ENCODE results near the gene NETO1.

NETO1 gene

DNA sequence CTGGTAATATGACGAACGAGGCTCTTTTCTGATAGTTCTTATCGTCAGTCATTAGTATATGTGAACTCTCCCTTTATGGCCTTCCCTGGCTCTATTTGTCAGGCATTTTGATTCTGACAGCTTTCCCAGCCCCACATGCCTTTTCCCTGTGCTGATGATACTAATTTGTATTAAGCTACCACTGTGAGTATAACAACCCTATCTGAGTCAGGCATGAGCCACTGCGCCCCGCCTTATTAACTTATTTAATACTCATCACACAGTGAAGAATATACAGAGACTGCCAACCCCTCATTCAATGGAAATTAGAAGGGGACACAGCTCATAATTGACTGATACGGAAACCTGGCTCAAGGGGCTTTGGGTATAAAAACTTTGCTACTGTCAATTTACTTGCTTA lies 140.0 kb downstream of the NETO1 start:
- DNase-seq = no peak

GRCh38 chr18:72727038-72727655 lies 140.6 kb downstream of the NETO1 start:
- DNase-seq = peak in 5 of 58 donors; percentile 1 to 15 (median 11)

DNA sequence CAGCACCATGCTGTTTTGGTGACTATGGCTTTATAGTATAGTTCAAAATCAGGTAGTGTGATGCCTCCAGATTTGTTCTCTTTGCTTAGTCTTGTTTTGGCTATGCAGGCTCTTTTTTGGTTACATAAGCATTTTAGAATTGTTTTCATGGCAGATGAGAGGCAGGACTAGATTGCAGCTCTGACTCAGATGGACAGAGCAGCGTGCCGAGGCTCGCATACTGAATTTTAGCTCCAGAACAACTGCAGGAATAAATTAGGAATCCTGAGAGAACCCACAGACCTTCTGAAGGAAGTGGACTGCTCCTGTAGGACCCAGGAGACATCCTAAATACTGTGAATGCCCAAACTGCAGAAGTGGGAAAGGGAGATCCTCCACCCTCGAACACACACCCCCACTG lies 141.6 kb downstream of the NETO1 start:
- no peak for DNase-seq

GRCh38 chr18:72721330-72721729 lies 146.5 kb downstream of the NETO1 start:
- no peak for DNase-seq

- DNase-seq = no peak
Observed at GRCh38 chr18:72720116-72720515, 147.7 kb downstream of the NETO1 start.

DNA sequence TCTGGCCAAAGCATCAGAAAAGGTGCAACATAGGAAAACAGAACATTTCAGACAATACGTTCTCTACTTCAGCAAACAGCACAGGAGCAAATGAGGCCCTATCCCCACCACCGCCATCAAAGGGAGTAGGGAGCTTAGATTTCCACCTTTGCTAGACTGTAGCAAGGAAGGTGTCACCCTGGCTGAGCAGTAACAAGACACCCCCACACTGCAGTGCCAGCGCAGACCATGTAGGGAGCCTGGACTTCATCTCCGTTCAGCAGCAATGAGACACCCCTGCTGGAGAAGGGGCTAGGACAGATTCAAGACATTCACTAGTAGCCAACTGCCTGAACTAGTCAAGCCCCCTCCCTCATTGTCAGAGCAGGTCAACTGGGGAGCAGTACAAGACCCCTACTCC lies 163.6 kb downstream of the NETO1 start:
- DNase-seq = no peak

DNA sequence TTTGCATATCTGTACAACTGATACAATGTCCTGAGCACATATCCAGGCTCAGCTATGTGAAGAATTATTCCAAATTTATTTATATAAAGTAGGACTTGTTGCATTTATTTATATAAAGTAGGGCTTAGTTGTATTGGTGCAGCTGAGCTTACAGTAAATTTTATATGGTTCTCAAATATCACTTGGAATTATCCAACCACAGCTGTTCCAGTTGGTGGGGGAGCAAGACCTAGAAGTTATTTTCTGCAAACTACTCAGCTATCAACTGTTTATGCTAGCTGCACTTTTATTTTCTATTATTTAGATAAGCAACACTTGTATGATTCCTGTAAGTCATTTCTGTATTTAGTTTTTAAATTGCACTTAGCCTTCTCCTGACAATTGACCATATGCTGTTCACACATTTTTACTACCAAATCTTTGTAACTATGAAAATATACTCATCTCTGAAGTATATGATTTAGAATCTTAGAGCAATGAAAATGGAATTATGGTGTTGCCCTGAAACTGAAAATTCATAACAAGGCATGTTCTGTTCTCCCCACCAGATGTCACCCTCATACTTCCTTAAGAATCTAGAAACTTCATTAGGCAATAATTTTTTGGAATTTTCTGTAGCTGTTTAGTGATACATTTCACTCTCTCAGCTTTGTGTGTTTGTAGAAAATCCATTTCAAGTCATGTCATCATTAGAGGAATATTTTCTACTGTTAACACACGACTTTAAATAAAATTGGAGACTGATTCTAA lies 166.7 kb downstream of the NETO1 start:
- DNase-seq = no peak

- no peak for DNase-seq
Observed at GRCh38 chr18:72697706-72698105, 170.1 kb downstream of the NETO1 start.

DNA sequence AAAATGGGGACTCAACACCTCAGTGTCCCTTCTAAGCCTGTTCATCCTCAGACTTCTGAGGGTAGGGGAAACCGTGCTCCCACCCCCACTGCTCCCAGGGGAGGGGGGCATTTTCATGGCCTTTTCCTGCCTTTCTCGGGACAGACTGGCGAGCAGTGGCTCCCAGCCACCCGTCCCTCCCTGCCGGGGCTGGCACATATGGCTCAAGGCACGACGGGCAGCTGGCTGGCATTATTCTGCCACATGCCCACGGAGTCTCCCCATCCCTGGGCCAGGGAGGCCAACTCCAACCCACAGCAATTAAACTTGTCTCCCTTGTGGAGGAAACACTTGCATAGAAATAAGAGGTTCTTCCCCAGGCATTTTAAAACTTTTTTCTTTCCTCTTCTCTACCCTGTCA lies 175.2 kb downstream of the NETO1 start:
- DNase-seq = no peak
